ENCODE data around the gene VSIR. TPM values are rescaled to one million over a fixed set of nuclear protein-coding genes. Genes with fewer than 3 reads are reported as not detected.

Gene VSIR
- total and polyA plus RNA-seq, 9 of the 15 experiments (the other 6 are each of a cell fraction or from before 2014, with no cell fraction given) = 0.14 to 20.5 (median 9.3) TPM

GRCh38 chr10:71746344-71747037 is 26.8 kb downstream of the VSIR start (continued):
- no peak for TF ChIP-seq ZBED1 (IDR thresholded peaks at IDR 0.05)
- TF ChIP-seq ZNF24 (IDR thresholded peaks at IDR 0.05) = peak; percentile 64; the same call in 1 of the 2 replicates
- 0 out of 2 replicates have a peak, but pooled peaks have one; percentile 12 for TF ChIP-seq CLOCK (CRISPR knock-in tag; IDR thresholded peaks at IDR 0.05; ENCODE audit: borderline replicate concordance)
- TF ChIP-seq NR4A1 (CRISPR knock-in tag; IDR thresholded peaks at IDR 0.05) = 0 out of 2 replicates have a peak, but pooled peaks have one; percentile 3
- peak; percentile 85; the same call in 1 of the 2 replicates for TF ChIP-seq NR4A1 (tag; IDR thresholded peaks at IDR 0.05)
- TF ChIP-seq TEAD4 (IDR thresholded peaks at IDR 0.05; ENCODE audit: low read length) = peak; percentile 72
- 0 out of 2 replicates have a peak, but pooled peaks have one; percentile 73 for TF ChIP-seq TEAD4 (CRISPR knock-in tag; IDR thresholded peaks at IDR 0.05; ENCODE audit: borderline replicate concordance)
- no peak for TF ChIP-seq HMGN3 (IDR thresholded peaks at IDR 0.05; ENCODE audit: borderline replicate concordance, extremely low read depth, insufficient read length, low read depth, low read length)
- TF ChIP-seq HOMEZ (CRISPR knock-in tag; IDR thresholded peaks at IDR 0.05) = no peak
- TF ChIP-seq CC2D1A (IDR thresholded peaks at IDR 0.05) = no peak; the same call in 1 of the 2 replicates
- 0 out of 2 replicates have a peak, but pooled peaks have one; percentile 65 for TF ChIP-seq ZNF655 (CRISPR knock-in tag; IDR thresholded peaks at IDR 0.05)
- TF ChIP-seq PKNOX1 (IDR thresholded peaks at IDR 0.05) = 0 out of 2 replicates have a peak, but pooled peaks have one; percentile 13
- TF ChIP-seq MTA1 (IDR thresholded peaks at IDR 0.05; ENCODE audit: borderline replicate concordance) = peak; percentile 64; the same call in 1 of the 2 replicates
- TF ChIP-seq ZNF766 (CRISPR knock-in tag; conservative IDR thresholded peaks at IDR 0.05) = peak; percentile 93
- TF ChIP-seq SMARCA4 (IDR thresholded peaks at IDR 0.05) = peak; percentile 67
- TF ChIP-seq LCOR (CRISPR knock-in tag; IDR thresholded peaks at IDR 0.05) = no peak
- TF ChIP-seq MLX (CRISPR knock-in tag; conservative IDR thresholded peaks at IDR 0.05) = peak in 1 of 2 experiments; percentile 35; a peak in 1 of 4 replicates
- no peak for TF ChIP-seq FOXO4 (CRISPR knock-in tag; IDR thresholded peaks at IDR 0.05)
- peak; percentile 63; the same call in 1 of the 2 replicates for TF ChIP-seq NBN (IDR thresholded peaks at IDR 0.05; ENCODE audit: low read depth)
